Vagina (tissue), 2 donors: ENCODE results near the gene AKR1C2. TPM values are rescaled to one million over a fixed set of nuclear protein-coding genes. Genes with fewer than 3 reads are reported as not detected.
"Not testable (repeated sequence)": the region's sequence is repeated elsewhere in the genome, so short reads cannot be mapped to it uniquely, and the experiment has no call there.

Source experiments
- DNase-seq, 2 donors: peaks; one replicate each; pipeline ENCODE4 v3.0.0-alpha.2; 2017; ENCODE audit errors: extremely low spot score in 2 of 2
- H3K27ac ChIP-seq: fragments of 200-600 bp; sonication (generic); one replicate; pipeline ENCODE4 v1.5.1; 2019
- H3K27me3 ChIP-seq: fragments of 200-600 bp; sonication (generic); one replicate; pipeline ENCODE4 v1.5.1; 2019
- H3K36me3 ChIP-seq, 2 donors: fragments of 200-600 bp; sonication (generic); one replicate each; pipeline ENCODE4 v1.5.1; 2017 to 2019
- H3K4me1 ChIP-seq: fragments of 200-600 bp; sonication (generic); one replicate; pipeline ENCODE4 v1.5.1; 2019
- H3K4me3 ChIP-seq, 2 donors: fragments of 200-600 bp; sonication (generic); 1 replicate in 1 of 2; 2 replicates in 1 of 2; pipeline ENCODE4 v1.5.1; 2016 to 2019
- H3K9me3 ChIP-seq: fragments of 200-600 bp; sonication (generic); one replicate; pipeline ENCODE4 v1.5.1; 2019
- POLR2A ChIP-seq, 2 donors: fragments of 450-650 bp; IDR thresholded peaks; one replicate each; pipeline ENCODE4 v1.6.1; 2017; ENCODE audit warnings: antibody characterized with exemption in 2 of 2, mild to moderate bottlenecking in 2 of 2, moderate library complexity in 2 of 2
- POLR2AphosphoS5 ChIP-seq, 2 donors: sonication (generic); formaldehyde crosslinking; IDR thresholded peaks; one replicate each; pipeline ENCODE4 v1.9.0; 2017; ENCODE audit warnings: antibody characterized with exemption in 2 of 2, mild to moderate bottlenecking in 2 of 2, low read depth in 1 of 2; ENCODE audit not compliant: insufficient read depth in 1 of 2
- intact Hi-C: fragments of 100-400 bp; cut with DNase I; formaldehyde crosslinking; loops from one replicate; pipeline ENCODE4 v1.15.1; 2023
- total RNA-seq: library from RNA; depleted of rRNA; stranded (reverse); fragments of >200 nt; gene quantifications from one replicate; pipeline ENCODE4 v1.2.3, GENCODE V29; 2016
- TF ChIP-seq, protein P1 (sequence below), 3 experiments: fragments of 450-650 bp in 2 of 3; fragments of 200-600 bp in 1 of 3; sonication (generic) in 1 of 3; IDR thresholded peaks; one replicate each; pipeline ENCODE4 v1.5.1; 2017 to 2019; ENCODE audit warnings: antibody characterized with exemption in 3 of 3, mild to moderate bottlenecking in 2 of 3, moderate library complexity in 2 of 3

Gene AKR1C2
- total RNA-seq, 1 donor from 2014 or later, result 104 TPM

DNA sequence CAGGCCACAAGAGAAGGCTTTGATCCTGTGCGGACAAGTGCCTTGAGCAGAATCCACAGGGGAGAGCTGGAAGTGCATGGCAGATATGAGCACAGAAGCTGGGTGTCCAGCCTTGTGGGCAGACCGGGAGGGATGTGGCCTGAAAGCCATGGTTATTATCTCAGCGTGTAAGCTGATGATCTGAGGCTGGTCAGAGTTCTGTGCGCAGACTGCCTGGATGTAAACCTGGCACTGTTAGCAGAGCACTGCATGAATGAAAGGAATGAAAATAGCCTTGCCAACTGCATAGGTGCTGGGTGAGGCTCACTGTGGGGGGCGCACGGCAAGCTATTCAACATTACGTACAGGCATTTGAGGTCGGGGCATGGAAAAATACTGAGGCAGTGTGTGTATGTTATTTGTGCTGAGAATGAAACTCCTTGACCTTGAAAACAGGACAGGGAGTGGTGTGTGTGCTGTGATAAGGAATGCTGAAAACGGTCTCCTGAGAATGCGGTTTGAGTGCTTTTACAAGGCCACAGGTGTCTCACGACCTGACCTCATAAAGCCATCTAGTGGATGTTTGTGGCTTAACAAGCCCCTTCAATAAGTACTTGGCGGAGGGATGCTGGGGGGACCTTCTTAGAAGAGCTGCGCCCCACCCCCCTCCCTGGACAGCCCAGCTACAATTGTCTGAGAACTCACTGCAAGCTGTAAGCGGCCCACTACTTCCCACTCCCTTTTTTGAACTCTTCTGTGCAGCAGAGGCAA is 21.8 kb downstream of the AKR1C2 start:
- no peak for DNase-seq
- H3K4me1 ChIP-seq, result peaks cover 10% of the 10 kb centered on the region

DNA sequence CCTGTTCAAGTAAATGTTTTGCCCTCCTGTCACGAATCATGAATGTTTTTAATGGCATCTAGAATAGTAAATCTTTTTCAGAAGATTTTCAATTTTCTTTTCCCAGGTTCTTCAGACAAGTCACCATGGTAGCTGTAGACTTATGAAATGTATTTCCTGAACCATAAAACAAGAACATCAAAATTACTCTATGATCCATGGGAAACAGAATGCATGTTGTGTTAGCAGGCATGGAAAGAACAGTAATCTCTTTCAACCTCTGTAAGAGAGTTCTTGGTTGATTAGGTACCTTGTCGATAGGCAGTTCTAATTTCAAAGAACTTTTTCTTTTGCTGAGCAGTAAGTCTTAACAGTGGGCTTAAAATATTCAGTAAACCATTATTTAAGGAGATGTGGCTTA is 22.9 kb downstream of the AKR1C2 start:
- H3K9me3 ChIP-seq, result no peaks in the 10 kb centered on the region
- DNase-seq, result no peak
- TF ChIP-seq POLR2A (IDR thresholded peaks at IDR 0.05) (no peak), POLR2AphosphoS5 (IDR thresholded peaks at IDR 0.05; ENCODE audit: insufficient read depth in 1 of 2, low read depth in 1 of 2) (no peak)
- TF ChIP-seq, protein P1, sequence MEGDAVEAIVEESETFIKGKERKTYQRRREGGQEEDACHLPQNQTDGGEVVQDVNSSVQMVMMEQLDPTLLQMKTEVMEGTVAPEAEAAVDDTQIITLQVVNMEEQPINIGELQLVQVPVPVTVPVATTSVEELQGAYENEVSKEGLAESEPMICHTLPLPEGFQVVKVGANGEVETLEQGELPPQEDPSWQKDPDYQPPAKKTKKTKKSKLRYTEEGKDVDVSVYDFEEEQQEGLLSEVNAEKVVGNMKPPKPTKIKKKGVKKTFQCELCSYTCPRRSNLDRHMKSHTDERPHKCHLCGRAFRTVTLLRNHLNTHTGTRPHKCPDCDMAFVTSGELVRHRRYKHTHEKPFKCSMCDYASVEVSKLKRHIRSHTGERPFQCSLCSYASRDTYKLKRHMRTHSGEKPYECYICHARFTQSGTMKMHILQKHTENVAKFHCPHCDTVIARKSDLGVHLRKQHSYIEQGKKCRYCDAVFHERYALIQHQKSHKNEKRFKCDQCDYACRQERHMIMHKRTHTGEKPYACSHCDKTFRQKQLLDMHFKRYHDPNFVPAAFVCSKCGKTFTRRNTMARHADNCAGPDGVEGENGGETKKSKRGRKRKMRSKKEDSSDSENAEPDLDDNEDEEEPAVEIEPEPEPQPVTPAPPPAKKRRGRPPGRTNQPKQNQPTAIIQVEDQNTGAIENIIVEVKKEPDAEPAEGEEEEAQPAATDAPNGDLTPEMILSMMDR (IDR thresholded peaks at IDR 0.05), result no peak
- H3K27me3 ChIP-seq, result no peaks in the 10 kb centered on the region
- intact Hi-C loops, result no loop called here
- no peak overlapping the region for H3K4me3 ChIP-seq
- H3K27ac ChIP-seq, result no peak overlapping the region
- H3K4me1 ChIP-seq, result peaks cover 10% of the 10 kb centered on the region
- peaks cover 0 to 4% of the 10 kb centered on the region in 2 donors for H3K36me3 ChIP-seq

More for the DNA sequence above, 21.8 kb downstream of the AKR1C2 start:
- intact Hi-C loops, result no loop called here
- H3K9me3 ChIP-seq, result no peaks in the 10 kb centered on the region
- H3K36me3 ChIP-seq, result peaks cover 0 to 4% of the 10 kb centered on the region in 2 donors
- no peak for TF ChIP-seq POLR2A (IDR thresholded peaks at IDR 0.05)
- TF ChIP-seq, protein P1 (IDR thresholded peaks at IDR 0.05), result peak in 2 of 3 experiments; percentile 21 to 30
- no peak for TF ChIP-seq POLR2AphosphoS5 (IDR thresholded peaks at IDR 0.05; ENCODE audit: insufficient read depth in 1 of 2, low read depth in 1 of 2)
- no peaks in the 10 kb centered on the region for H3K27me3 ChIP-seq
- H3K27ac ChIP-seq, result no peak overlapping the region
- H3K4me3 ChIP-seq, result no peak overlapping the region

DNA sequence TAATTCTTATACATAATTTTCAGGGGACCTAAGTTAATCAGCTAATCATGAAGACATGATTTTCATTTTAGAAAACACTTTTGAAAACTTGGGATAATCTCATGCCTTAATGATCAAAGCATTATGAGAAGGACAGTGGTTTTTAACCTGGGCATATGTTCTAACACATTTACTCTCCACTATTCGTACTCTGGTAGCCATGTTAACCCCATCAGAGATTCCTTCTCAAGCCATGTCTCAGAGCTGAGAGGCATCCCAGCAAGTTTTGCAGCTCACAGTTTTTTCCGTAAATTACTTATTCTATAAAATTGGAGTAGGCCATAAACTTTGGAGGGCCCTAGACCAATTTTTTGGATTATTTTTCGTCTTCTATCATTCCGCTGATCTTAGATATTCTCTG is 24.8 kb downstream of the AKR1C2 start:
- intact Hi-C loops, result no loop called here
- H3K36me3 ChIP-seq, result peaks cover 0 to 4% of the 10 kb centered on the region in 2 donors
- H3K27me3 ChIP-seq, result no peaks in the 10 kb centered on the region
- no peak for DNase-seq
- no peaks in the 10 kb centered on the region for H3K9me3 ChIP-seq
- no peak overlapping the region for H3K27ac ChIP-seq
- TF ChIP-seq, protein P1 (IDR thresholded peaks at IDR 0.05), result no peak
- TF ChIP-seq POLR2AphosphoS5 (IDR thresholded peaks at IDR 0.05; ENCODE audit: insufficient read depth in 1 of 2, low read depth in 1 of 2), result no peak
- no peak for TF ChIP-seq POLR2A (IDR thresholded peaks at IDR 0.05)
- H3K4me3 ChIP-seq, result no peak overlapping the region
- peaks cover 10% of the 10 kb centered on the region for H3K4me1 ChIP-seq

DNA sequence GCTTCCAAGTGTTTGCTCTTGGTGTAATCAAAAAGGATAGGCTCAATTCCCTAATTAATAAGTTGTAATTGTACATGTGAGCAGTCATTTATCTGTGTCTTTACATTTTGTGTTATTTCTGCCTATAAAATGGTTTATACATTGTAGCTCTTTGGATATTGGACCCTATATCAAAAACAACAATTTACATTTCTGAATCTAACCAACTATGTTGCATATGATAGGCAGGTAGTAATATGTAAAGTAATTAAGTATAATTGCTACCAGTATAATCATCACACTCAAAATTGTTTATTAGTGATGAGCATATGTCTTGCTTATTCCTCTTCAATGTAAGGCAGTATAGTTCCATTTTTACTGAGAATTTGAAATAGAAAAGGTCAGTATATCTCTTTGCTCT is 26.6 kb downstream of the AKR1C2 start:
- TF ChIP-seq POLR2AphosphoS5 (IDR thresholded peaks at IDR 0.05; ENCODE audit: insufficient read depth in 1 of 2, low read depth in 1 of 2) (no peak), POLR2A (IDR thresholded peaks at IDR 0.05) (no peak)
- TF ChIP-seq, protein P1 (IDR thresholded peaks at IDR 0.05), result no peak
- Histone ChIP-seq H3K27me3 (no peaks in the 10 kb centered on the region), H3K4me3 (no peak overlapping the region), H3K4me1 (peaks cover 6% of the 10 kb centered on the region), H3K9me3 (no peaks in the 10 kb centered on the region), H3K36me3 (peaks cover 0 to 4% of the 10 kb centered on the region in 2 donors), H3K27ac (no peak overlapping the region)
- intact Hi-C loops, result no loop called here
- no peak for DNase-seq

DNA sequence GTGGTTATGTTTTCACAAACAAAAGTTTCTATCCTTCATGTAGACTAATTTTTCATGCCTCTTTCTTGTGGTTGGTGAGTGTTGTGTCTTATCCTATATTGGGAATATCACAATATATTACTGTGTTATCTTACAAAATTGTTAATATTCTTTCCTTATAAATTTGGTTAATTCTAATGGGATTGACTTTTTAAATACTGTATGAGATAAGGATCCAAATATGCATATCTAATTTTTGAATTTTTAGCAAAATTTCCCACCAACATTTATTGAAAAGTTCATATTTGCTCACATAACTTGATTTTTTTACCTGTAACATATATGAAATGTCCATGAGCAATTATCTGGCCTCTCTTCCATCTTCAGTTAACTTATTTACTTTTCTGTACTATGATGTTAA is 29.3 kb downstream of the AKR1C2 start:
- H3K4me1 ChIP-seq, H3K4me3 ChIP-seq, H3K27me3 ChIP-seq, DNase-seq, H3K9me3 ChIP-seq, H3K27ac ChIP-seq, intact Hi-C loops: not testable (repeated sequence)
- peaks cover 0 to 11% of the 10 kb centered on the region in 2 donors for H3K36me3 ChIP-seq

DNA sequence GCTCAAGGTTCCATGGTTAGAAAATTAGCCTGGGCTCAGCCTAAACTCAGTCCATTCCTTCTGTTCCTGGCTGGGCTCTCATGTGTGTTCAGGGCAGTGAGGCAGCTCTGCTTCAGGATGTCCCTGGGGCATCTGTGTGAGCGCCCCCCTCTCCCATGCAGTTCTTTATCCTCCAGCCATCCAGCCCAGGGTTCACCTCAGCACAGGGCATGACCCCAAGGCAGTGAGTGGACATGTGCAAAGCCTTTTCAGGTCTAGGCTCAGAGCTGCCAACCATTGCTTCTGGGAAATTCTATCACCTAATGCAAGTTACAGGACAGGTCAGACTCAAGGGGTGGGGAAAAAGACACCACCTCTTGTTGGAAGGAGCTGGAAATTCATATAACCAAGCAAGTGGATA is 30.4 kb downstream of the AKR1C2 start:
- H3K27ac ChIP-seq, H3K9me3 ChIP-seq, intact Hi-C loops, H3K4me3 ChIP-seq, DNase-seq, H3K4me1 ChIP-seq, H3K27me3 ChIP-seq: not testable (repeated sequence)
- H3K36me3 ChIP-seq, result peaks cover 0 to 18% of the 10 kb centered on the region in 2 donors

DNA sequence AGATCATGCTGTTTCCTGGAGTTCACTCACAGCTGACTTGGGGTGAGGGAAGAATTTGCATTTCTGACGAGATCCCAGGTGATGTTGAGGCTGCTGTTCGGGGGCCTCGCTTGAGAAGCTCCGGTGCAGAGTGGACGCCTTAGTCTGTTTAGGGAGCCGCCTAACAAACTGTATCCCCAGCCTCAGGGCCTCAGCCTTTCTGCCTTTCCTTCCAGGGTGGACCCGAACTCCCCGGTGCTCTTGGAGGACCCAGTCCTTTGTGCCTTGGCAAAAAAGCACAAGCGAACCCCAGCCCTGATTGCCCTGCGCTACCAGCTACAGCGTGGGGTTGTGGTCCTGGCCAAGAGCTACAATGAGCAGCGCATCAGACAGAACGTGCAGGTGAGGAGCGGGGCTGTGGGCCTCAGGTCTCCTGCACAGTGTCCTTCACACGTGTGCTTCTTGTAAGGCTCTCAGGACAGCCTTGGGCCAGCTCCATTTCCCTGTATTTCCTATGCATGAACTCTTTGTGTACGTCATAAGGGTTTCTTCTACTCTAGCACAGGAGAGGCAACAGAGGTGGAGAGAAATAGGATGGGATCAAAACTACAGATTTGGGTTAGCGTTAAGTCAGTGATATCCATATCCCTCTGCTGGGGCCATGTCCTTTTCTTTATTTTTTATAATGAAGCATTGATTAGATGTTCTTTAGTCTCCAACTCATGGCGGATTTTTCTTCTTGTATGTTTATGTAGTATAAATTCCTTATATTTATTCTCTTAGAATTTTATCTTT is 31.1 kb downstream of the AKR1C2 start:
- H3K36me3 ChIP-seq, result peaks cover 0 to 18% of the 10 kb centered on the region in 2 donors
- intact Hi-C loops, H3K27me3 ChIP-seq, H3K9me3 ChIP-seq, H3K27ac ChIP-seq, H3K4me3 ChIP-seq, H3K4me1 ChIP-seq, DNase-seq: not testable (repeated sequence)

DNA sequence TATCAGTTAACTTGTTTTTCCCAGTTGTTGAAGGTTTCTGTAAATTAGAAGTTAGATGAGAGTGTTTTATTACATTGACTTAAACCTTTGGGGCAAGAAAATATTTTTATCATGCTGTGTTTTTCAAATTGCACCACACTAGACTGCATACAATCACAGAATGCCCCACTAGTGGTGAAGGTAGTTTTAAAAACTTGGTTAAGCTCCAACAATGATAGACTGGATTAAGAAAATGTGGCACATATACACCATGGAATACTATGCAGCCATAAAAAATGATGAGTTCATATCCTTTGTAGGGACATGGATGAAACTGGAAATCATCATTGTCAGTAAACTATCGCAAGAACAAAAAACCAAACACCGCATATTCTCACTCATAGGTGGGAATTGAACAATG is 33.3 kb downstream of the AKR1C2 start:
- H3K36me3 ChIP-seq, result peaks cover 0 to 18% of the 10 kb centered on the region in 2 donors
- H3K9me3 ChIP-seq, DNase-seq, H3K4me3 ChIP-seq, H3K27me3 ChIP-seq, intact Hi-C loops, H3K4me1 ChIP-seq, H3K27ac ChIP-seq: not testable (repeated sequence)
